ENCODE data around the gene OGFOD1. TPM values are rescaled to one million over a fixed set of nuclear protein-coding genes. Genes with fewer than 3 reads are reported as not detected.

Gene OGFOD1
- polyA plus RNA-seq, 1 donor (not counting 4 experiments of a cell fraction or from before 2014, with no cell fraction given): 70.5 TPM

- Histone ChIP-seq H3K27me3 (ENCODE audit: control insufficient read depth, extremely low read depth, insufficient read depth, low read length) (no peaks in the 10 kb centered on the region), H3K4me1 (ENCODE audit: control insufficient read depth, extremely low read depth, insufficient read depth, low read length) (peaks cover 10% of the 10 kb centered on the region), H3K36me3 (ENCODE audit: control insufficient read depth in 2 of 2, extremely low read depth in 1 of 2, insufficient read depth in 2 of 2, low read length in 2 of 2) (peaks cover 0 to 2% of the 10 kb centered on the region in 2 experiments), H3K9me3 (ENCODE audit: control insufficient read depth, low read depth, low read length) (no peaks in the 10 kb centered on the region), H2AFZ (ENCODE audit: control insufficient read depth, low read length) (no peak overlapping the region), H3K4me2 (ENCODE audit: control insufficient read depth, extremely low read depth, insufficient read depth, low read depth, low read length) (no peak overlapping the region), H3K9ac (ENCODE audit: control insufficient read depth, extremely low read depth, insufficient read depth, low read length) (no peak overlapping the region), H3K79me2 (ENCODE audit: control insufficient read depth, insufficient read depth, low read length) (peaks cover 13% of the 10 kb centered on the region), H3K4me3 (ENCODE audit: control insufficient read depth in 2 of 3, extremely low read depth in 1 of 3, insufficient read depth in 2 of 3, low read depth in 1 of 3, low read length in 3 of 3) (no peak overlapping the region), H4K20me1 (ENCODE audit: control insufficient read depth, extremely low read depth, insufficient read depth, low read length) (no peaks in the 10 kb centered on the region), H3K9me1 (ENCODE audit: control insufficient read depth, extremely low read depth, insufficient read depth, low read length) (no peaks in the 10 kb centered on the region), H3K27ac (ENCODE audit: control insufficient read depth, insufficient read depth, low read length) (no peak overlapping the region)
- dilution Hi-C loops (cut with MboI; ENCODE audit: extremely low pct_ligation_motif_present, low sequenced_read_pairs): no loop called here
- no peak for DNase-seq (ENCODE audit: low read depth, low spot score)
- TF ChIP-seq CTCF (optimal IDR thresholded peaks at IDR 0.05 in 1 of 3, IDR thresholded peaks at IDR 0.05 in 1 of 3, conservative IDR thresholded peaks at IDR 0.05 in 1 of 3; ENCODE audit: extremely low read depth in 1 of 3, insufficient read depth in 2 of 3, low read length in 3 of 3) (no peak), EZH2 (IDR thresholded peaks at IDR 0.05; ENCODE audit: low read length) (no peak)
- no peak for FAIRE-seq
Observed at GRCh38 chr16:56428091-56428490, 23.3 kb upstream of the OGFOD1 start.

- DNase-seq (ENCODE audit: low read depth, low spot score) (no peak), FAIRE-seq (no peak)
- Histone ChIP-seq H2AFZ (ENCODE audit: control insufficient read depth, low read length) (no peak overlapping the region), H3K4me2 (ENCODE audit: control insufficient read depth, extremely low read depth, insufficient read depth, low read depth, low read length) (no peak overlapping the region), H3K36me3 (ENCODE audit: control insufficient read depth in 2 of 2, extremely low read depth in 1 of 2, insufficient read depth in 2 of 2, low read length in 2 of 2) (peaks cover 13 to 22% of the 10 kb centered on the region in 2 experiments), H3K9ac (ENCODE audit: control insufficient read depth, extremely low read depth, insufficient read depth, low read length) (no peak overlapping the region), H3K4me1 (ENCODE audit: control insufficient read depth, extremely low read depth, insufficient read depth, low read length) (no peaks in the 10 kb centered on the region), H3K9me3 (ENCODE audit: control insufficient read depth, low read depth, low read length) (no peaks in the 10 kb centered on the region), H3K27ac (ENCODE audit: control insufficient read depth, insufficient read depth, low read length) (no peak overlapping the region), H3K9me1 (ENCODE audit: control insufficient read depth, extremely low read depth, insufficient read depth, low read length) (no peaks in the 10 kb centered on the region), H4K20me1 (ENCODE audit: control insufficient read depth, extremely low read depth, insufficient read depth, low read length) (no peaks in the 10 kb centered on the region), H3K79me2 (ENCODE audit: control insufficient read depth, insufficient read depth, low read length) (no peaks in the 10 kb centered on the region), H3K4me3 (ENCODE audit: control insufficient read depth in 2 of 3, extremely low read depth in 1 of 3, insufficient read depth in 2 of 3, low read depth in 1 of 3, low read length in 3 of 3) (no peak overlapping the region), H3K27me3 (ENCODE audit: control insufficient read depth, extremely low read depth, insufficient read depth, low read length) (no peaks in the 10 kb centered on the region)
- no peak for TF ChIP-seq CTCF (optimal IDR thresholded peaks at IDR 0.05 in 1 of 3, IDR thresholded peaks at IDR 0.05 in 1 of 3, conservative IDR thresholded peaks at IDR 0.05 in 1 of 3; ENCODE audit: extremely low read depth in 1 of 3, insufficient read depth in 2 of 3, low read length in 3 of 3)
- no peak for TF ChIP-seq EZH2 (IDR thresholded peaks at IDR 0.05; ENCODE audit: low read length)
- dilution Hi-C loops (cut with MboI; ENCODE audit: extremely low pct_ligation_motif_present, low sequenced_read_pairs): no loop called here
Observed at GRCh38 chr16:56436258-56436657, 15.1 kb upstream of the OGFOD1 start.
